Ascending aorta (tissue), 2 donors: Measurements from ENCODE around the gene CADPS2. TPM values are rescaled to one million over a fixed set of nuclear protein-coding genes. Genes with fewer than 3 reads are reported as not detected.

Source experiments
- DNase-seq, 2 donors: peaks; one replicate each; pipeline ENCODE4 v3.0.0-alpha.2; 2019; ENCODE audit warnings: low spot score in 2 of 2
- H3K27ac ChIP-seq, 2 donors: fragments of 200-600 bp; sonication (generic); one replicate each; pipeline ENCODE4 v1.5.1; 2016 to 2017; ENCODE audit warnings: mild to moderate bottlenecking in 1 of 2
- H3K27me3 ChIP-seq: fragments of 200-600 bp; sonication (generic); one replicate; pipeline ENCODE4 v1.5.1; 2017
- H3K36me3 ChIP-seq, 2 donors: fragments of 200-600 bp; sonication (generic); one replicate each; pipeline ENCODE4 v1.5.1; 2016
- H3K4me1 ChIP-seq, 2 donors: fragments of 200-600 bp; sonication (generic); one replicate each; pipeline ENCODE4 v1.5.1; 2016 to 2017; ENCODE audit warnings: mild to moderate bottlenecking in 1 of 2
- H3K4me3 ChIP-seq, 2 donors: fragments of 200-600 bp; sonication (generic); one replicate each; pipeline ENCODE4 v1.5.1; 2016 to 2017; ENCODE audit warnings: mild to moderate bottlenecking in 1 of 2
- H3K9me3 ChIP-seq, 2 donors: fragments of 200-600 bp; sonication (generic); one replicate each; pipeline ENCODE4 v1.5.1; 2016
- intact Hi-C: fragments of 100-400 bp; cut with DNase I; formaldehyde crosslinking; loops from one replicate; pipeline ENCODE4 v1.15.1; 2023
- total RNA-seq: library from RNA; depleted of rRNA; stranded (reverse); fragments of >200 nt; gene quantifications from one replicate; pipeline ENCODE4 v1.1.0, GENCODE V29; 2016
- TF ChIP-seq, protein P1 (sequence below), 3 experiments: fragments of 200-600 bp in 2 of 3; fragments of 450-650 bp in 1 of 3; sonication (generic) in 2 of 3; IDR thresholded peaks; one replicate each; pipeline ENCODE4 v1.5.1; 2016 to 2019; ENCODE audit warnings: antibody characterized with exemption in 3 of 3, mild to moderate bottlenecking in 1 of 3, moderate library complexity in 1 of 3

The CADPS2 gene
- total RNA-seq, 1 donor from 2014 or later, result 31.8 TPM

DNA sequence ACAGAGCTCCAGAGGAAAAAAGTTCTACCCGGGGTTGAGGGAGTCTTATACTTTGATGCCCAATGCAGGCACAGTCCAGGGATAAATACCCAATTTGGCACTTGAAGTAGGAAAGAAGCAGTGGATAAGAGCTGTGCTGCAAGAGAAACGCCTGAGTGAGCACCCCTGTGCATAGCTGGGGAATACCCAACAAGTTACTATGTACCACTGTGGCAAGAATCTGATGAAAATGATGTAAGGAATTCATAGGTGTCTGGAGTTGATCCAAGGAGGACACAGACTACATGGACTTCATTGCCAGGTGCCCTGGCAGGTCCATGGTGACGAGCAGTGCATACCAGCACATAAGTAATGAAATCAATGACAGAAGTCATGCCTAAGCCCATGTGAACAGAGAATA lies 398.0 kb downstream of the CADPS2 start:
- intact Hi-C loops, result no loop called here
- no peaks in the 10 kb centered on the region for H3K36me3 ChIP-seq
- H3K4me3 ChIP-seq, result no peak overlapping the region
- TF ChIP-seq, protein P1, sequence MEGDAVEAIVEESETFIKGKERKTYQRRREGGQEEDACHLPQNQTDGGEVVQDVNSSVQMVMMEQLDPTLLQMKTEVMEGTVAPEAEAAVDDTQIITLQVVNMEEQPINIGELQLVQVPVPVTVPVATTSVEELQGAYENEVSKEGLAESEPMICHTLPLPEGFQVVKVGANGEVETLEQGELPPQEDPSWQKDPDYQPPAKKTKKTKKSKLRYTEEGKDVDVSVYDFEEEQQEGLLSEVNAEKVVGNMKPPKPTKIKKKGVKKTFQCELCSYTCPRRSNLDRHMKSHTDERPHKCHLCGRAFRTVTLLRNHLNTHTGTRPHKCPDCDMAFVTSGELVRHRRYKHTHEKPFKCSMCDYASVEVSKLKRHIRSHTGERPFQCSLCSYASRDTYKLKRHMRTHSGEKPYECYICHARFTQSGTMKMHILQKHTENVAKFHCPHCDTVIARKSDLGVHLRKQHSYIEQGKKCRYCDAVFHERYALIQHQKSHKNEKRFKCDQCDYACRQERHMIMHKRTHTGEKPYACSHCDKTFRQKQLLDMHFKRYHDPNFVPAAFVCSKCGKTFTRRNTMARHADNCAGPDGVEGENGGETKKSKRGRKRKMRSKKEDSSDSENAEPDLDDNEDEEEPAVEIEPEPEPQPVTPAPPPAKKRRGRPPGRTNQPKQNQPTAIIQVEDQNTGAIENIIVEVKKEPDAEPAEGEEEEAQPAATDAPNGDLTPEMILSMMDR (IDR thresholded peaks at IDR 0.05), result no peak
- no peaks in the 10 kb centered on the region for H3K4me1 ChIP-seq
- H3K9me3 ChIP-seq, result no peaks in the 10 kb centered on the region
- no peak overlapping the region for H3K27ac ChIP-seq
- no peak for DNase-seq
- H3K27me3 ChIP-seq, result no peaks in the 10 kb centered on the region

DNA sequence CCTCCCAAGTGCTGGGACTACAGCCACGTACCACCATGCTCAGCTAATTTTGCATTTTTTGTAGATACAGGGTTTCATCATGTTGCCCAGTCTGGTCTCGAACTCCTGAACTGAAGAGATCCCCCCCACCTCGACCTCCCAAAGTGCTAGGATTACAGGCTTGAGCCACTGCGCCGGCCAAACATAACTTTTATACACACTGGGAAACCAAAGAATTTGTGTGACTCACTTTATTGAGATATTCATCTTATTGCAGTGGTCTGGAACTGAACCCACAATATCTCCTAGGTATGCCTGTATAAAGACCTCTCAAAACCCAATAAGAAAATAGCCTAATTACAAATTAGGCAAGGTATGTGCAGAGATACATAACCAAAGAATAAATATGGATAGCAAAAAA lies 399.1 kb downstream of the CADPS2 start:
- no peak for DNase-seq
- H3K4me1 ChIP-seq, result no peaks in the 10 kb centered on the region
- intact Hi-C loops, result no loop called here
- H3K27me3 ChIP-seq, result no peaks in the 10 kb centered on the region
- no peaks in the 10 kb centered on the region for H3K36me3 ChIP-seq
- TF ChIP-seq, protein P1 (IDR thresholded peaks at IDR 0.05), result no peak
- no peaks in the 10 kb centered on the region for H3K9me3 ChIP-seq
- no peak overlapping the region for H3K27ac ChIP-seq
- no peak overlapping the region for H3K4me3 ChIP-seq

DNA sequence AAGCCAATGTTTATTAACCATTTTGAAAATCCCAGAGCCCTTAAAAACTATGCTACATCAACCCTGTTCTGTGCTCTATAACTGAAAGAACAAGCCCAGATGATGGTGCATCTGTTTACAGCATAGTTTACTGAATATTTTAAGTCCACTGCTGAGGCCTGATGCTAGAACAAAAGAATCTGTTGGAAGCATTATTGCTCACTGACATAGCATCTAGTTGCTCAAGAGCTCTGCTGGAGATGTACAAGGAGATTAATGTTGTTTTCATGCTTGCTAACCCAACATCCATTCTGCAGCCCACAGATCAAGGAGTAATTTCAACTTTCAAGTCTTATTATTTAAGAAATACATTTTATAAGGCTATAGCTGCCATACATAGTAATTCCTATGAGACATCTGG lies 400.4 kb downstream of the CADPS2 start:
- DNase-seq, result no peak
- H3K9me3 ChIP-seq, result no peaks in the 10 kb centered on the region
- H3K4me3 ChIP-seq, result no peak overlapping the region
- H3K36me3 ChIP-seq, result no peaks in the 10 kb centered on the region
- TF ChIP-seq, protein P1 (IDR thresholded peaks at IDR 0.05), result no peak
- H3K4me1 ChIP-seq, result no peaks in the 10 kb centered on the region
- intact Hi-C loops, result no loop called here
- H3K27ac ChIP-seq, result no peak overlapping the region
- H3K27me3 ChIP-seq, result no peaks in the 10 kb centered on the region

DNA sequence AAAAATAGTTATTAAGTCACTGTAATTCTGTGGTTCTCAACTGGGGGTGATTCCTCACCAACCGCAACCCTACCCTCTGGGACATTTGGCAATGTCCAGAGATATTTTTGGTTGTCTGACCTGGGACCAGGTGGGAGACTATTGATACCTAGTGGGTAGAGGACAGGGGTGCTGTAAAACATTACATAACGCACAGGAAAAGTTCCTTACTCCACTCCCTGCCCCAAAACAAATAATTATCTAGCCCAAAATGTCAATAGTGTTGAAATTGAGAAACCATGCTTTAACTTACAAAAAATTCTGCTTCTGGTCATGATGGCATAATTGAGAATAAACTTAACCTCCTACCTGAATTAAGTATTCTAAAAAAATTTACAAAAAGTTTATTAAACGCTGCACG lies 404.0 kb downstream of the CADPS2 start:
- DNase-seq, result no peak

DNA sequence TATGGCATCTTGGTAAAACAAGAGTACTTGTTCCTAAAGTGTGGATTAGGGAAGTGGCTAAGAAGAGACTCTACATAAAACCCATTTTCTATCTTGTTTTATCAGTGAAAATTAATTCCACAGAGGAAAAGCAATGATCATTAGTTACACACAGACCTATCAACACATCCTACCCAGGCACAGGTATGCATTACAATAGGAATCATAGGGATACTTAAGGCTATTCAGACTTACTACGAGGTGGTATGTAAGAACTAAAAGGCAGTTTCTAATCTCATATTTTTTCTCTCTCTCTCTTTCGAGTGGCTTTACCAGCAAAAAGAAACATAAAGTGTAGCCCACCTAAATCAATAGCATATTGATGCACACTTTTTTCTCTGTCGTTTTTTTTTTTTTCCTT lies 415.4 kb downstream of the CADPS2 start:
- Histone ChIP-seq H3K9me3 (no peaks in the 10 kb centered on the region), H3K4me1 (no peaks in the 10 kb centered on the region), H3K4me3 (no peak overlapping the region), H3K27me3 (no peaks in the 10 kb centered on the region), H3K36me3 (no peaks in the 10 kb centered on the region), H3K27ac (no peak overlapping the region)
- intact Hi-C loops, result no loop called here
- TF ChIP-seq, protein P1 (IDR thresholded peaks at IDR 0.05), result no peak
- no peak for DNase-seq

More for the DNA sequence above, 404.0 kb downstream of the CADPS2 start:
- Histone ChIP-seq H3K27ac (no peak overlapping the region), H3K36me3 (no peaks in the 10 kb centered on the region), H3K27me3 (no peaks in the 10 kb centered on the region), H3K9me3 (no peaks in the 10 kb centered on the region), H3K4me3 (no peak overlapping the region), H3K4me1 (no peaks in the 10 kb centered on the region)
- TF ChIP-seq, protein P1 (IDR thresholded peaks at IDR 0.05), result no peak
- intact Hi-C loops, result no loop called here

DNA sequence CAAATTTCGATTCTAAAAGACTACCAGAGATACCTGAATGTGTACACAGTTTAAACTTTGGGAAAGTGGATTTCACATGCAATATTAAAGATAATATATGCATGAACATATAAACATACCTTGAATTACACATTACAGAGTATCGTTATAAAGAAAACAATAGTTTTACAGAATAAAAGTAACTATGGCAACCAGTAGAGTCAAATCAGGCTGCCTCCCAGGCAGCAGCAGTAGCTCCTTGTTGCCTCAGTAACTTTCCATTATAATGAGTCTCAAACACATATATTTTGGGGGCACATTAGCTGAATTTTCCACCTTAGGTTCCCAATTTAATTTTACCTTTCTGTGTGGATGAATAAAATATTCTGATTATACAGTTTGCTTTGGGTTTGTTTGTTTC lies 417.3 kb downstream of the CADPS2 start:
- H3K4me3 ChIP-seq, result no peak overlapping the region
- no peak for DNase-seq
- TF ChIP-seq, protein P1 (IDR thresholded peaks at IDR 0.05), result no peak
- intact Hi-C loops, result no loop called here
- H3K27ac ChIP-seq, result no peak overlapping the region
- H3K36me3 ChIP-seq, result no peaks in the 10 kb centered on the region
- no peaks in the 10 kb centered on the region for H3K27me3 ChIP-seq
- no peaks in the 10 kb centered on the region for H3K4me1 ChIP-seq
- H3K9me3 ChIP-seq, result no peaks in the 10 kb centered on the region
